Esophagus muscularis mucosa (tissue), 4 donors: Measurements from ENCODE around the gene POTEH.
"Not testable (repeated sequence)": the region's sequence is repeated elsewhere in the genome, so short reads cannot be mapped to it uniquely, and the experiment has no call there.

Experiments
- CTCF ChIP-seq, 3 experiments: fragments of 200-600 bp in 2 of 3; fragments of 450-650 bp in 1 of 3; sonication (generic) in 2 of 3; IDR thresholded peaks; one replicate each; pipeline ENCODE4 v1.5.1; 2017 to 2019; ENCODE audit warnings: antibody characterized with exemption in 3 of 3, mild to moderate bottlenecking in 2 of 3, moderate library complexity in 1 of 3
- EP300 ChIP-seq: sonication (generic); formaldehyde crosslinking; IDR thresholded peaks from one replicate; pipeline ENCODE4 v1.6.1; 2017; ENCODE audit warnings: antibody characterized with exemption
- POLR2A ChIP-seq: fragments of 450-650 bp; IDR thresholded peaks from one replicate; pipeline ENCODE4 v1.6.1; 2017; ENCODE audit warnings: antibody characterized with exemption, moderate library complexity, mild to moderate bottlenecking, low read depth
- POLR2AphosphoS5 ChIP-seq, 2 donors: sonication (generic); formaldehyde crosslinking; IDR thresholded peaks; one replicate each; pipeline ENCODE4 v1.6.1; 2017; ENCODE audit warnings: antibody characterized with exemption in 2 of 2

DNA sequence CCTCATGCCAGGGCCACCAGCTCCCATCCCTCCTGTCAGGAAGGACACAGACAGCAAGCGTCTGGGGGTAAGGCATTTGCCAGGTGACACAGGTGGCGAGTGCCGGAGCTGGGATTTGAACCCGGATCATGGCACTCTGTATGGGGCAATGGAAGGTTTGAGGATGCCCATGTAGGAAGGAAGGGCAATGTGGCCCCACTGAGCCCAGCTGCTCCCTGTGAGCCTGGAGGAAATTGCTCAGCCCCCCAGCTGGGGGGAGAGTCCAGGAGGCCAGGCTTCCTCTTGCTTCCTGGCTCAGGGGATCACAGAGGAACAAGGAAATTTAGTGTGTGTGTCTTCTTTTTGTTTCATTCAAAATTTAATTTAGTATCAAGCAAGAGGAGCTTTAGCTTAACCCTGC, 2.1 kb upstream of the POTEH start:
- not testable (repeated sequence) for TF ChIP-seq POLR2A; CTCF (IDR thresholded peaks at IDR 0.05); EP300; POLR2AphosphoS5 (IDR thresholded peaks at IDR 0.05)
